ENCODE measurements around the gene BAG2. TPM values are rescaled to one million over a fixed set of nuclear protein-coding genes. Genes with fewer than 3 reads are reported as not detected.
A peak's percentile ranks its signal among the peaks of the same experiment; 100 is the strongest.

The BAG2 gene
- total and polyA plus RNA-seq, 2 donors (not counting 1 experiment from before 2014, with no cell fraction given): 21.1 to 31.5 TPM

GRCh38 chr6:57222743-57223077, 50.6 kb downstream of the BAG2 start:
- peak overlapping the region; percentile 88 to 92 (median 89) for H3K4me3 ChIP-seq (replicated peaks in 1 of 4; ENCODE audit: control extremely low read depth in 1 of 4, insufficient read depth in 1 of 4, low read depth in 3 of 4, low read length in 4 of 4)
- TF ChIP-seq EZH2 (IDR thresholded peaks at IDR 0.05; ENCODE audit: low read length, missing control alignments): no peak
- TF ChIP-seq, protein P1, sequence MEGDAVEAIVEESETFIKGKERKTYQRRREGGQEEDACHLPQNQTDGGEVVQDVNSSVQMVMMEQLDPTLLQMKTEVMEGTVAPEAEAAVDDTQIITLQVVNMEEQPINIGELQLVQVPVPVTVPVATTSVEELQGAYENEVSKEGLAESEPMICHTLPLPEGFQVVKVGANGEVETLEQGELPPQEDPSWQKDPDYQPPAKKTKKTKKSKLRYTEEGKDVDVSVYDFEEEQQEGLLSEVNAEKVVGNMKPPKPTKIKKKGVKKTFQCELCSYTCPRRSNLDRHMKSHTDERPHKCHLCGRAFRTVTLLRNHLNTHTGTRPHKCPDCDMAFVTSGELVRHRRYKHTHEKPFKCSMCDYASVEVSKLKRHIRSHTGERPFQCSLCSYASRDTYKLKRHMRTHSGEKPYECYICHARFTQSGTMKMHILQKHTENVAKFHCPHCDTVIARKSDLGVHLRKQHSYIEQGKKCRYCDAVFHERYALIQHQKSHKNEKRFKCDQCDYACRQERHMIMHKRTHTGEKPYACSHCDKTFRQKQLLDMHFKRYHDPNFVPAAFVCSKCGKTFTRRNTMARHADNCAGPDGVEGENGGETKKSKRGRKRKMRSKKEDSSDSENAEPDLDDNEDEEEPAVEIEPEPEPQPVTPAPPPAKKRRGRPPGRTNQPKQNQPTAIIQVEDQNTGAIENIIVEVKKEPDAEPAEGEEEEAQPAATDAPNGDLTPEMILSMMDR (conservative IDR thresholded peaks at IDR 0.05 in 1 of 2, IDR thresholded peaks at IDR 0.05 in 1 of 2; ENCODE audit: low read depth in 1 of 2, low read length in 2 of 2): no peak

DNA sequence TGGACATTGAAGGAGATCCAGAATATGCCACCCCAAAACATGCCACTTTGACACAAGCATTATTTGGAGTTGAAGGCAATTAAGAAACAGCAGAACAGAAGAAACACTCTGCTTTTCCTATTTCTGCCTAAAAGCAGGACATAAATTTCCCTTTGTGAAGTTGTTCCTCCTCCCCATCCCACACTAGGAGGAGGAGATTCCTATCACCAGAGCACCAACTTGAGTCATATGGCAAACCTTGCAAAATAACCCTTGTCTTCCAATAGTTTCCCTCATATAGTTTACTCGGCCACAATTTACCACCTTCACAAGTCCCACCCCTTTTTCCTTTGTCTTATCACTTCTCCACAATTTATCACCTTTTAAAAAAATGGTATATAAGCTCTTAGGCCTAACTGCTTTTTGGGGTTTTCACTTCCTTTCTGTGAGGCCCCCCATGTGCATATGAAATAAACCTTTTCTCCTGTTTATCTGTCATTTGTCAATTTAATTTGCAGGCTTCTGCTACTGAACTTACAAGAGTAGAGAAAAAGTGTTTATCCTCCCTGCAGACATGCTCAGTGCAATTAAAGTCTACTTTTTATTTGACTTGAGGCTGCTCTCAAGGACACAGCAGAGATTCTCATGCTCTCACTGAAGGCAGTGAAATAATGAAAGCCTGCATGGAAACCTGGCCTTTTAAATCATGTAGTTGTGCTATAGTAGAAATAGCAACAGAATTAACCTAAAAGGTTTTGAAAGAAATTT, 52.8 kb downstream of the BAG2 start:
- TF ChIP-seq, protein P1 (conservative IDR thresholded peaks at IDR 0.05 in 1 of 2, IDR thresholded peaks at IDR 0.05 in 1 of 2; ENCODE audit: low read depth in 1 of 2, low read length in 2 of 2): no peak
- TF ChIP-seq EZH2 (IDR thresholded peaks at IDR 0.05; ENCODE audit: low read length, missing control alignments): no peak
- H3K4me2 ChIP-seq (ENCODE audit: extremely low read depth, insufficient read depth, low read length): no peak overlapping the region
- no peak overlapping the region for H2AFZ ChIP-seq (ENCODE audit: low read length)
- no peaks in the 10 kb centered on the region for H3K9me3 ChIP-seq (ENCODE audit: control insufficient read depth, insufficient read depth, low read depth, low read length)
- H3K79me2 ChIP-seq (ENCODE audit: control insufficient read depth, insufficient read depth, low read length): peaks cover 15% of the 10 kb centered on the region
- peak; percentile 61 to 69 for DNase-seq (ENCODE audit: low read depth in 2 of 2)
- no peaks in the 10 kb centered on the region for H3K27me3 ChIP-seq (ENCODE audit: control insufficient read depth, insufficient read depth, low read length)
- H3K36me3 ChIP-seq (ENCODE audit: control insufficient read depth, insufficient read depth, low read length): no peaks in the 10 kb centered on the region
- H4K20me1 ChIP-seq (ENCODE audit: control insufficient read depth, extremely low read depth, insufficient read depth, low read length): no peaks in the 10 kb centered on the region
- H3K27ac ChIP-seq (ENCODE audit: insufficient read depth, low read length): no peak overlapping the region
- H3K4me1 ChIP-seq (ENCODE audit: control insufficient read depth, extremely low read depth, insufficient read depth, low read length): peaks cover 4% of the 10 kb centered on the region
- no peak overlapping the region for H3K4me3 ChIP-seq (replicated peaks in 1 of 4; ENCODE audit: control extremely low read depth in 1 of 4, insufficient read depth in 1 of 4, low read depth in 3 of 4, low read length in 4 of 4)
- H3K9ac ChIP-seq (ENCODE audit: insufficient read depth, low read length): no peak overlapping the region

More at GRCh38 chr6:57222743-57223077, 50.6 kb downstream of the BAG2 start:
- Histone ChIP-seq H3K27ac (ENCODE audit: insufficient read depth, low read length) (peak overlapping the region; percentile 94), H4K20me1 (ENCODE audit: control insufficient read depth, extremely low read depth, insufficient read depth, low read length) (no peaks in the 10 kb centered on the region), H3K4me2 (ENCODE audit: extremely low read depth, insufficient read depth, low read length) (peak overlapping the region; percentile 100), H3K27me3 (ENCODE audit: control insufficient read depth, insufficient read depth, low read length) (no peaks in the 10 kb centered on the region), H3K36me3 (ENCODE audit: control insufficient read depth, insufficient read depth, low read length) (no peaks in the 10 kb centered on the region), H3K79me2 (ENCODE audit: control insufficient read depth, insufficient read depth, low read length) (peaks cover 37% of the 10 kb centered on the region), H3K4me1 (ENCODE audit: control insufficient read depth, extremely low read depth, insufficient read depth, low read length) (peaks cover 4% of the 10 kb centered on the region), H3K9me3 (ENCODE audit: control insufficient read depth, insufficient read depth, low read depth, low read length) (no peaks in the 10 kb centered on the region), H3K9ac (ENCODE audit: insufficient read depth, low read length) (peak overlapping the region; percentile 92), H2AFZ (ENCODE audit: low read length) (peak overlapping the region; percentile 10)
- DNase-seq (ENCODE audit: low read depth in 2 of 2): no peak

DNA sequence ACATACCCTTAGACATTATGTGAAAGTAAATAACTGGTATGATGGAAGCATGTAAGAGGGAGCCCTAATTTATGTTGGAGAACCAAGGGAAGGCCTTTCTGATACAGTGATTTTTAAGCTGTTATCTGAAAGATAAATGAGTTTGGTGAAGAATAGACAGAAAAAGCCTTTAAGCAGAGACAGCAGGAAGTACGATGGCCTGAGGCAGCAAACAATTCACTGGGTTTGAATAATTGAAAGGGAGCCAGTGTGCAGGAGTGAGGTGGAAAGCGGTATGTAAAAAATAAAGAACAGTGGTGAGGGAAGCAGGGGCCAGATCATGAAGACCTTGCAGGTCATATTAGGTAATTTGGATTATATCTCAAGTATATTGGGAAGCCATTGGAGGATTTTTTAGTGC, 54.1 kb downstream of the BAG2 start:
- TF ChIP-seq EZH2 (IDR thresholded peaks at IDR 0.05; ENCODE audit: low read length, missing control alignments): no peak
- TF ChIP-seq, protein P1 (conservative IDR thresholded peaks at IDR 0.05 in 1 of 2, IDR thresholded peaks at IDR 0.05 in 1 of 2; ENCODE audit: low read depth in 1 of 2, low read length in 2 of 2): no peak
- H3K36me3 ChIP-seq (ENCODE audit: control insufficient read depth, insufficient read depth, low read length): no peaks in the 10 kb centered on the region
- DNase-seq (ENCODE audit: low read depth in 2 of 2): peak in 1 of 2 donors; percentile 36
- peaks cover 6% of the 10 kb centered on the region for H3K79me2 ChIP-seq (ENCODE audit: control insufficient read depth, insufficient read depth, low read length)
- H3K27ac ChIP-seq (ENCODE audit: insufficient read depth, low read length): no peak overlapping the region
- peaks cover 4% of the 10 kb centered on the region for H3K4me1 ChIP-seq (ENCODE audit: control insufficient read depth, extremely low read depth, insufficient read depth, low read length)
- H3K9ac ChIP-seq (ENCODE audit: insufficient read depth, low read length): no peak overlapping the region
- no peaks in the 10 kb centered on the region for H4K20me1 ChIP-seq (ENCODE audit: control insufficient read depth, extremely low read depth, insufficient read depth, low read length)
- no peak overlapping the region for H3K4me3 ChIP-seq (replicated peaks in 1 of 4; ENCODE audit: control extremely low read depth in 1 of 4, insufficient read depth in 1 of 4, low read depth in 3 of 4, low read length in 4 of 4)
- peak overlapping the region; percentile 41 for H2AFZ ChIP-seq (ENCODE audit: low read length)
- no peaks in the 10 kb centered on the region for H3K9me3 ChIP-seq (ENCODE audit: control insufficient read depth, insufficient read depth, low read depth, low read length)
- no peaks in the 10 kb centered on the region for H3K27me3 ChIP-seq (ENCODE audit: control insufficient read depth, insufficient read depth, low read length)
- no peak overlapping the region for H3K4me2 ChIP-seq (ENCODE audit: extremely low read depth, insufficient read depth, low read length)

Other genes with a start within 250 kb of the BAG2 start
- 10.8 and 12.6 TPM in 2 replicates for gene BEND6, start 217.2 kb upstream of the BAG2 start, total RNA-seq
- 9.7 and 11.5 TPM in 2 replicates for gene BEND6, start 217.2 kb upstream of the BAG2 start, polyA plus RNA-seq
- 17.3 and 18.2 TPM in 2 replicates for gene KIAA1586, start 125.6 kb upstream of the BAG2 start, total RNA-seq
- 7.8 and 8.2 TPM in 2 replicates for gene KIAA1586, start 125.6 kb upstream of the BAG2 start, polyA plus RNA-seq
- 57.0 and 74.6 TPM in 2 replicates for gene ZNF451, start 82.1 kb upstream of the BAG2 start, total RNA-seq
- 23.7 and 30.0 TPM in 2 replicates for gene ZNF451, start 82.1 kb upstream of the BAG2 start, polyA plus RNA-seq
- gene RAB23, start 50.0 kb downstream of the BAG2 start, total RNA-seq: 50.8 and 68.0 TPM in 2 replicates
- gene RAB23, start 50.0 kb downstream of the BAG2 start, polyA plus RNA-seq: 41.4 and 61.2 TPM in 2 replicates
- gene PRIM2, start 145.3 kb downstream of the BAG2 start, total RNA-seq: 35.2 and 59.9 TPM in 2 replicates
- 28.0 and 51.5 TPM in 2 replicates for gene PRIM2, start 145.3 kb downstream of the BAG2 start, polyA plus RNA-seq

Measured in fibroblast of lung (primary cell).